GM12878 (cell line): ENCODE data around the gene P3R3URF. TPM values are rescaled to one million over a fixed set of nuclear protein-coding genes. Genes with fewer than 3 reads are reported as not detected.

ENCODE experiments used
- ATAC-seq: fragments of 200-7000 bp; cut with Tn5 transposase; 3 replicates; pipeline ENCODE4 v1.9.1; 2020; ENCODE audit warnings: mild to moderate bottlenecking, moderate library complexity
- BruUV-seq: library from RNA; stranded (reverse); fragments of 400-500 nt; replicated peaks from 2 replicates; lab custom pipeline; 2021; lab: Mats Ljungman, UMichigan
- CTCF ChIA-PET: fragments of 300-600 bp; sonication (Branson Sonifier 250); formaldehyde crosslinking; extraction: SDS; loops from one replicate; lab custom pipeline; 2021; ENCODE audit warnings: inconsistent platforms; lab: Yijun Ruan, JAX
- POLR2A ChIA-PET: fragments of 350-600 bp; formaldehyde crosslinking; extraction: SDS; loops from one replicate; lab custom pipeline; 2021; ENCODE audit warnings: inconsistent platforms; lab: Charles Lee
- RAD21 ChIA-PET: fragments of 300-600 bp; sonication (Branson Sonifier 250); formaldehyde crosslinking; loops from one replicate; lab custom pipeline; 2023; ENCODE audit warnings: antibody characterized with exemption; ENCODE audit not compliant: unreplicated experiment; lab: Charles Lee
- SMC1A ChIA-PET: fragments of 300-600 bp; sonication (Branson Sonifier 250); formaldehyde crosslinking; loops from one replicate; lab custom pipeline; 2023; ENCODE audit not compliant: unreplicated experiment, uncharacterized antibody; lab: Charles Lee
- DNase-seq: peaks from one replicate; pipeline ENCODE4 v3.0.0-alpha.2; 2011; ENCODE audit warnings: low read depth, low spot score
- FAIRE-seq: peaks from 3 replicates; lab custom pipeline; 2011; peaks lifted over from hg19 to GRCh38; lab: Jason Lieb, UNC
- H2AFZ ChIP-seq: 2 replicates; pipeline ENCODE4 v1.6.0; 2011; ENCODE audit warnings: low read depth, low read length, control low read depth; ENCODE audit not compliant: control insufficient read depth
- H3K27ac ChIP-seq: 2 replicates; pipeline ENCODE4 v1.5.1; 2011; ENCODE audit warnings: control low read depth; ENCODE audit not compliant: control insufficient read depth, insufficient read depth
- H3K27me3 ChIP-seq, 2 experiments: replicated peaks in 1 of 2; 2 replicates each; pipeline versions ENCODE4 v1.6.0 to v1.6.1; 2011; ENCODE audit warnings: low read length in 1 of 2; ENCODE audit not compliant: control insufficient read depth in 2 of 2, insufficient read depth in 2 of 2
- H3K36me3 ChIP-seq, 2 experiments: 2 replicates each; pipeline ENCODE4 v1.5.1; 2011; ENCODE audit warnings: low read length in 1 of 2; ENCODE audit not compliant: control insufficient read depth in 2 of 2, insufficient read depth in 2 of 2
- H3K4me1 ChIP-seq: 2 replicates; pipeline ENCODE4 v1.6.1; 2011; ENCODE audit warnings: mild to moderate bottlenecking, low read length, moderate library complexity, mixed read lengths; ENCODE audit not compliant: control insufficient read depth, insufficient read depth
- H3K4me2 ChIP-seq: 2 replicates; pipeline ENCODE4 v1.6.0; 2011; ENCODE audit warnings: control low read depth; ENCODE audit not compliant: control insufficient read depth, insufficient read depth
- H3K4me3 ChIP-seq: fragments of 200-600 bp; sonication (generic); 2 replicates; pipeline ENCODE4 v1.5.1; 2016
- H3K79me2 ChIP-seq: 2 replicates; pipeline ENCODE4 v1.6.0; 2011; ENCODE audit warnings: low read length; ENCODE audit not compliant: control insufficient read depth, insufficient read depth
- H3K9ac ChIP-seq: 2 replicates; pipeline ENCODE4 v1.8.0; 2011; ENCODE audit warnings: low read length, control low read depth, mixed read lengths; ENCODE audit not compliant: control insufficient read depth, insufficient read depth
- H3K9me3 ChIP-seq: replicated peaks from 3 replicates; pipeline ENCODE4 v1.5.1; 2011; ENCODE audit warnings: mild to moderate bottlenecking, low read length; ENCODE audit not compliant: control insufficient read depth, insufficient read depth
- H4K20me1 ChIP-seq: 2 replicates; pipeline ENCODE4 v1.6.0; 2011; ENCODE audit not compliant: control insufficient read depth, insufficient read depth
- ATF2 ChIP-seq: IDR thresholded peaks from 2 replicates; pipeline ENCODE4 v1.6.1; 2012; ENCODE audit warnings: low read length, inconsistent platforms
- BCL3 ChIP-seq: IDR thresholded peaks from 2 replicates; pipeline ENCODE4 v1.6.1; 2011; ENCODE audit warnings: borderline replicate concordance, low read depth, mild to moderate bottlenecking, moderate library complexity, low read length; ENCODE audit not compliant: insufficient read depth, poor library complexity, severe bottlenecking
- HDAC6 ChIP-seq: fragments of 200-600 bp; sonication (generic); IDR thresholded peaks from one replicate; pipeline ENCODE4 v1.8.0; 2017; ENCODE audit warnings: antibody characterized with exemption; ENCODE audit not compliant: unreplicated experiment
- LARP7 ChIP-seq: fragments of 450-650 bp; IDR thresholded peaks from 2 replicates; pipeline ENCODE4 v1.6.1; 2017; ENCODE audit warnings: mild to moderate bottlenecking
- POLR2AphosphoS5 ChIP-seq: IDR thresholded peaks from 2 replicates; pipeline ENCODE4 v1.6.1; 2011; ENCODE audit warnings: mild to moderate bottlenecking, low read length, inconsistent platforms
- TCF7 ChIP-seq: IDR thresholded peaks from 2 replicates; pipeline ENCODE4 v1.6.1; 2014; ENCODE audit warnings: antibody characterized with exemption, borderline replicate concordance
- WGBS: methylation state at CpG from one replicate; pipeline ENCODE4 v1.1.6; 2016; ENCODE audit warnings: low lambda C conversion rate; ENCODE audit not compliant: insufficient replicate concordance, insufficient coverage; ENCODE audit errors: missing lambda C conversion rate; 5-methylcytosine and 5-hydroxymethylcytosine counted together
- in situ Hi-C: fragments of 300-500 bp; cut with MboI; formaldehyde crosslinking; loops from 9 replicates; pipeline ENCODE4 v1.14.3; 2018; ENCODE audit warnings: mixed read lengths
- intact Hi-C: fragments of 100-400 bp; cut with micrococcal nuclease; formaldehyde crosslinking; loops from one replicate; pipeline ENCODE4 v1.14.2; 2022; ENCODE audit not compliant: unreplicated experiment
- polyA plus RNA-seq, 11 experiments: library from polyadenylated mRNA; depleted of rRNA in 4 of 11; unstranded in 6 of 11; stranded (reverse) in 5 of 11; fragments of >200 nt; fragmentation: Nextera tagmentation in 4 of 11; fragmentation: Illumina TruSeq in 1 of 11; extraction: Ambion mirVana in 4 of 11; extraction: Trizol in 1 of 11; gene quantifications; 1 replicate in 1 of 11; 2 replicates in 10 of 11; pipeline versions ENCODE4 v1.2.1 to v1.2.3, GENCODE V29; 2011 to 2016; ENCODE audit warnings: inconsistent platforms in 2 of 11, missing spikeins in 2 of 11, low read depth in 1 of 11
- total RNA-seq, 4 experiments: library from RNA; depleted of rRNA in 3 of 4; stranded (reverse); fragments of >200 nt in 3 of 4; fragmentation: Illumina TruSeq in 1 of 4; extraction: Trizol in 1 of 4; gene quantifications; 2 replicates each; pipeline versions ENCODE4 v1.2.1 to v1.2.3, GENCODE V29; 2013 to 2021
- TF ChIP-seq, protein P1 (sequence below): fragments of 450-650 bp; conservative IDR thresholded peaks from 2 replicates; pipeline ENCODE4 v1.6.1; 2017; ENCODE audit warnings: mild to moderate bottlenecking, moderate library complexity
- TF ChIP-seq, protein P2 (sequence below): fragments of 450-650 bp; IDR thresholded peaks from 2 replicates; pipeline ENCODE4 v1.6.1; 2017; ENCODE audit warnings: antibody characterized with exemption, mild to moderate bottlenecking, moderate library complexity
- TF ChIP-seq, protein P3 (sequence below): IDR thresholded peaks from 2 replicates; pipeline ENCODE4 v1.6.1; 2012; ENCODE audit warnings: low read depth, low read length, improper control_type of control experiment
- TF ChIP-seq, protein P4 (sequence below), 3 experiments: IDR thresholded peaks in 2 of 3; conservative IDR thresholded peaks in 1 of 3; 2 replicates each; pipeline ENCODE4 v1.5.1; 2011; ENCODE audit warnings: low read depth in 3 of 3, low read length in 3 of 3, mild to moderate bottlenecking in 3 of 3, control low read depth in 2 of 3, moderate library complexity in 2 of 3, inconsistent platforms in 1 of 3, mixed read lengths in 1 of 3; ENCODE audit not compliant: control insufficient read depth in 2 of 3, insufficient read depth in 1 of 3; ENCODE audit errors: extremely low read depth in 1 of 3

Gene P3R3URF
- total and polyA plus RNA-seq, 10 of the 15 experiments (the other 5 are each of a cell fraction or from before 2014, with no cell fraction given): not detected

DNA sequence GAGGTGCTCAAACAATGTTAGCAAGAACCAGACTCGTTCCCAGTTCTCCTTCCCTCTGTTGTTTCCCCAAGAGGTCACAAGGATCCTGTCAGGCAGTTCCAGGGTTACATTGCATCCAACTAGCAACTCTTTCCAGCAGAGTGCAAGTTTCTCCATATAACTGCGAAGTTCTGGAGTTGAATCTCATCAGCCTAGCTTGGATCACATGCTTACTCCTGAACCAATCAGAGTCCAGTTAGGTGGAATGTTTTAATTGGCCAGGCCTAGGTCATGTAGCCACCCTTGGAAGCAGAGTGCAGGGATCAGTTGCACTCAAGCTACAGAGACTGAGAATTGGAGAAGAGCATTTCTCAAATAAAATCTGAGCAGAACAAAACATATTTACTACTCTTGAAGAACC is 28.0 kb downstream of the P3R3URF start (continued):
- TF ChIP-seq, protein P1, sequence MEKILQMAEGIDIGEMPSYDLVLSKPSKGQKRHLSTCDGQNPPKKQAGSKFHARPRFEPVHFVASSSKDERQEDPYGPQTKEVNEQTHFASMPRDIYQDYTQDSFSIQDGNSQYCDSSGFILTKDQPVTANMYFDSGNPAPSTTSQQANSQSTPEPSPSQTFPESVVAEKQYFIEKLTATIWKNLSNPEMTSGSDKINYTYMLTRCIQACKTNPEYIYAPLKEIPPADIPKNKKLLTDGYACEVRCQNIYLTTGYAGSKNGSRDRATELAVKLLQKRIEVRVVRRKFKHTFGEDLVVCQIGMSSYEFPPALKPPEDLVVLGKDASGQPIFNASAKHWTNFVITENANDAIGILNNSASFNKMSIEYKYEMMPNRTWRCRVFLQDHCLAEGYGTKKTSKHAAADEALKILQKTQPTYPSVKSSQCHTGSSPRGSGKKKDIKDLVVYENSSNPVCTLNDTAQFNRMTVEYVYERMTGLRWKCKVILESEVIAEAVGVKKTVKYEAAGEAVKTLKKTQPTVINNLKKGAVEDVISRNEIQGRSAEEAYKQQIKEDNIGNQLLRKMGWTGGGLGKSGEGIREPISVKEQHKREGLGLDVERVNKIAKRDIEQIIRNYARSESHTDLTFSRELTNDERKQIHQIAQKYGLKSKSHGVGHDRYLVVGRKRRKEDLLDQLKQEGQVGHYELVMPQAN: no peak
- TF ChIP-seq POLR2AphosphoS5 (no peak), ATF2 (no peak)

DNA sequence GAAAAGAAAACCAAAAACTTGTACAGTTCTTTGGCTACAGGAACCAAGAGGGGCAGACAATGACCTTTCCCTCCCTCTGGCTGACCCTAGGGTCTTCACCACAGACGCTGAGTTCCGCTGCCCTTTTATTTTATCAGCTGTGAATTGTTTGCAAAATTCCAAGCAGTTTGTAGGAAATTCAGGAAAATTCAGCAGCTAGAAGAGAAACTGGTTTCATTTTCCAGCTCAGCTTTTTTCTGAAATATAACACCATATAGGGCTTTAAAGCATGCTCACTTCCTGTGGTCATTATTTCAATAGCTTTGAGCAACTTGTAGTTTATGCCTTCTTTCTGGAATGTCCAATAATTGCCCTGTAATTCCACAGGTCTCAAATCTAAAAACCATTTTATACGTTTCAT is 38.4 kb downstream of the P3R3URF start:
- H3K4me2 ChIP-seq: no peak overlapping the region
- no peaks in the 10 kb centered on the region for H3K79me2 ChIP-seq
- in situ Hi-C loops: no loop called here
- H3K4me3 ChIP-seq: no peak overlapping the region
- 67% methylated on average over 3 of the region's 3 CpGs for WGBS
- ChIA-PET RAD21 (interaction anchor here (0.7 to 1.6 kb wide), 2 partner anchors 21 to 43 kb away, joined by 3 read pairs; no protein-coding TSS in a partner anchor), CTCF (interaction anchor here (1.0 to 1.5 kb wide), 2 partner anchors 31 to 44 kb away, joined by 3 to 4 read pairs; no protein-coding TSS in a partner anchor), SMC1A (interaction anchor here (0.5 to 1.7 kb wide), 9 partner anchors 10 to 420 kb away, joined by 3 to 6 read pairs (median 3); partner anchors contain the start of gene TSPAN1), POLR2A (interaction anchor here (0.9 kb wide), 1 partner anchor 22 kb away, joined by 3 read pairs; no protein-coding TSS in a partner anchor)
- no peaks in the 10 kb centered on the region for H3K36me3 ChIP-seq
- no peak overlapping the region for H3K9ac ChIP-seq
- H3K9me3 ChIP-seq: no peaks in the 10 kb centered on the region
- BruUV-seq: no TSS peak
- intact Hi-C loops: loop anchor here (10.0 kb wide), 1 partner anchor 197 kb away; no protein-coding TSS in a partner anchor
- peaks cover 16% of the 10 kb centered on the region for H3K4me1 ChIP-seq
- FAIRE-seq (no peak), DNase-seq (no peak), ATAC-seq (no peak)
- no peaks in the 10 kb centered on the region for H4K20me1 ChIP-seq
- H3K27ac ChIP-seq: no peak overlapping the region
- H2AFZ ChIP-seq: no peak overlapping the region
- no peaks in the 10 kb centered on the region for H3K27me3 ChIP-seq
- TF ChIP-seq LARP7 (no peak), TCF7 (no peak), HDAC6 (no peak), BCL3 (no peak)
- TF ChIP-seq, protein P2, sequence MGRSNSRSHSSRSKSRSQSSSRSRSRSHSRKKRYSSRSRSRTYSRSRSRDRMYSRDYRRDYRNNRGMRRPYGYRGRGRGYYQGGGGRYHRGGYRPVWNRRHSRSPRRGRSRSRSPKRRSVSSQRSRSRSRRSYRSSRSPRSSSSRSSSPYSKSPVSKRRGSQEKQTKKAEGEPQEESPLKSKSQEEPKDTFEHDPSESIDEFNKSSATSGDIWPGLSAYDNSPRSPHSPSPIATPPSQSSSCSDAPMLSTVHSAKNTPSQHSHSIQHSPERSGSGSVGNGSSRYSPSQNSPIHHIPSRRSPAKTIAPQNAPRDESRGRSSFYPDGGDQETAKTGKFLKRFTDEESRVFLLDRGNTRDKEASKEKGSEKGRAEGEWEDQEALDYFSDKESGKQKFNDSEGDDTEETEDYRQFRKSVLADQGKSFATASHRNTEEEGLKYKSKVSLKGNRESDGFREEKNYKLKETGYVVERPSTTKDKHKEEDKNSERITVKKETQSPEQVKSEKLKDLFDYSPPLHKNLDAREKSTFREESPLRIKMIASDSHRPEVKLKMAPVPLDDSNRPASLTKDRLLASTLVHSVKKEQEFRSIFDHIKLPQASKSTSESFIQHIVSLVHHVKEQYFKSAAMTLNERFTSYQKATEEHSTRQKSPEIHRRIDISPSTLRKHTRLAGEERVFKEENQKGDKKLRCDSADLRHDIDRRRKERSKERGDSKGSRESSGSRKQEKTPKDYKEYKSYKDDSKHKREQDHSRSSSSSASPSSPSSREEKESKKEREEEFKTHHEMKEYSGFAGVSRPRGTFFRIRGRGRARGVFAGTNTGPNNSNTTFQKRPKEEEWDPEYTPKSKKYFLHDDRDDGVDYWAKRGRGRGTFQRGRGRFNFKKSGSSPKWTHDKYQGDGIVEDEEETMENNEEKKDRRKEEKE: no peak
- TF ChIP-seq, protein P3, sequence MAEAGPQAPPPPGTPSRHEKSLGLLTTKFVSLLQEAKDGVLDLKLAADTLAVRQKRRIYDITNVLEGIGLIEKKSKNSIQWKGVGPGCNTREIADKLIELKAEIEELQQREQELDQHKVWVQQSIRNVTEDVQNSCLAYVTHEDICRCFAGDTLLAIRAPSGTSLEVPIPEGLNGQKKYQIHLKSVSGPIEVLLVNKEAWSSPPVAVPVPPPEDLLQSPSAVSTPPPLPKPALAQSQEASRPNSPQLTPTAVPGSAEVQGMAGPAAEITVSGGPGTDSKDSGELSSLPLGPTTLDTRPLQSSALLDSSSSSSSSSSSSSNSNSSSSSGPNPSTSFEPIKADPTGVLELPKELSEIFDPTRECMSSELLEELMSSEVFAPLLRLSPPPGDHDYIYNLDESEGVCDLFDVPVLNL: no peak
- TF ChIP-seq, protein P4, sequence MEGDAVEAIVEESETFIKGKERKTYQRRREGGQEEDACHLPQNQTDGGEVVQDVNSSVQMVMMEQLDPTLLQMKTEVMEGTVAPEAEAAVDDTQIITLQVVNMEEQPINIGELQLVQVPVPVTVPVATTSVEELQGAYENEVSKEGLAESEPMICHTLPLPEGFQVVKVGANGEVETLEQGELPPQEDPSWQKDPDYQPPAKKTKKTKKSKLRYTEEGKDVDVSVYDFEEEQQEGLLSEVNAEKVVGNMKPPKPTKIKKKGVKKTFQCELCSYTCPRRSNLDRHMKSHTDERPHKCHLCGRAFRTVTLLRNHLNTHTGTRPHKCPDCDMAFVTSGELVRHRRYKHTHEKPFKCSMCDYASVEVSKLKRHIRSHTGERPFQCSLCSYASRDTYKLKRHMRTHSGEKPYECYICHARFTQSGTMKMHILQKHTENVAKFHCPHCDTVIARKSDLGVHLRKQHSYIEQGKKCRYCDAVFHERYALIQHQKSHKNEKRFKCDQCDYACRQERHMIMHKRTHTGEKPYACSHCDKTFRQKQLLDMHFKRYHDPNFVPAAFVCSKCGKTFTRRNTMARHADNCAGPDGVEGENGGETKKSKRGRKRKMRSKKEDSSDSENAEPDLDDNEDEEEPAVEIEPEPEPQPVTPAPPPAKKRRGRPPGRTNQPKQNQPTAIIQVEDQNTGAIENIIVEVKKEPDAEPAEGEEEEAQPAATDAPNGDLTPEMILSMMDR (IDR thresholded peaks at IDR 0.05 in 2 of 3, conservative IDR thresholded peaks at IDR 0.05 in 1 of 3; ENCODE audit: control insufficient read depth in 2 of 3, extremely low read depth in 1 of 3, insufficient read depth in 1 of 3, low read depth in 3 of 3, low read length in 3 of 3): no peak
